Neuronal stem cell (in vitro differentiated cells): ENCODE measurements around the gene RBM20.

Experiments
- DNase-seq: peaks from one replicate; pipeline ENCODE4 v3.0.0-alpha.2; 2013; ENCODE audit warnings: low spot score
- H2AFZ ChIP-seq: one replicate; pipeline ENCODE4 v1.6.1; 2013; ENCODE audit warnings: mild to moderate bottlenecking, low read length, inconsistent platforms
- H2AK5ac ChIP-seq: 2 replicates; pipeline ENCODE4 v1.6.1; 2013; ENCODE audit warnings: low read depth, mild to moderate bottlenecking, inconsistent platforms, low read length, moderate library complexity, mixed read lengths
- H2BK120ac ChIP-seq: 2 replicates; pipeline ENCODE4 v1.6.1; 2013; ENCODE audit warnings: low read depth, mild to moderate bottlenecking, inconsistent platforms, low read length, moderate library complexity, mixed read lengths
- H2BK12ac ChIP-seq: one replicate; pipeline ENCODE4 v1.6.1; 2013; ENCODE audit warnings: low read length, inconsistent platforms
- H2BK15ac ChIP-seq: 2 replicates; pipeline ENCODE4 v1.6.1; 2013; ENCODE audit warnings: mild to moderate bottlenecking, low read length, inconsistent platforms, mixed read lengths
- H2BK5ac ChIP-seq: one replicate; pipeline ENCODE4 v1.6.1; 2013; ENCODE audit warnings: inconsistent platforms, mild to moderate bottlenecking, low read length, moderate library complexity
- H3K14ac ChIP-seq: one replicate; pipeline ENCODE4 v1.6.1; 2013; ENCODE audit warnings: low read length, inconsistent platforms
- H3K18ac ChIP-seq: 2 replicates; pipeline ENCODE4 v1.6.1; 2013; ENCODE audit warnings: low read length, inconsistent platforms
- H3K23ac ChIP-seq: 2 replicates; pipeline ENCODE4 v1.6.1; 2013; ENCODE audit warnings: low read depth, mild to moderate bottlenecking, mixed read lengths, low read length, inconsistent platforms; ENCODE audit not compliant: poor library complexity
- H3K27ac ChIP-seq: replicated peaks from 3 replicates; pipeline ENCODE4 v1.5.1; 2013; ENCODE audit warnings: low read length, inconsistent platforms
- H3K27me3 ChIP-seq, 3 experiments: 2 replicates each; pipeline ENCODE4 v1.6.1; 2013; ENCODE audit warnings: low read length in 3 of 3, mild to moderate bottlenecking in 2 of 3, inconsistent platforms in 1 of 3, low read depth in 1 of 3, mixed read lengths in 1 of 3, moderate library complexity in 1 of 3; ENCODE audit not compliant: control insufficient read depth in 3 of 3, insufficient read depth in 3 of 3
- H3K36me3 ChIP-seq, 2 donors: replicated peaks in 1 of 2; 2 replicates each; pipeline ENCODE4 v1.6.1; 2013; ENCODE audit warnings: low read length in 2 of 2; ENCODE audit not compliant: control insufficient read depth in 2 of 2, insufficient read depth in 2 of 2
- H3K4ac ChIP-seq: 2 replicates; pipeline ENCODE4 v1.6.1; 2013; ENCODE audit warnings: inconsistent platforms, mild to moderate bottlenecking, low read length, moderate library complexity
- H3K4me1 ChIP-seq, 2 donors: 1 replicate in 1 of 2; 2 replicates in 1 of 2; pipeline ENCODE4 v1.6.1; 2013; ENCODE audit warnings: low read length in 2 of 2, low read depth in 1 of 2; ENCODE audit not compliant: control insufficient read depth in 2 of 2, insufficient read depth in 1 of 2
- H3K4me2 ChIP-seq: one replicate; pipeline ENCODE4 v1.6.1; 2013; ENCODE audit warnings: mild to moderate bottlenecking, low read length, inconsistent platforms; ENCODE audit not compliant: insufficient read depth, poor library complexity, severe bottlenecking
- H3K4me3 ChIP-seq, 2 donors: 2 replicates each; pipeline ENCODE4 v1.5.1; 2013; ENCODE audit warnings: low read length in 2 of 2, mild to moderate bottlenecking in 2 of 2, inconsistent platforms in 1 of 2, moderate library complexity in 1 of 2
- H3K79me1 ChIP-seq: one replicate; pipeline ENCODE4 v1.6.1; 2013; ENCODE audit warnings: low read depth, mild to moderate bottlenecking, inconsistent platforms, low read length, moderate library complexity
- H3K9ac ChIP-seq: one replicate; pipeline ENCODE4 v1.6.1; 2013; ENCODE audit warnings: mild to moderate bottlenecking, low read depth, low read length, inconsistent platforms; ENCODE audit not compliant: poor library complexity
- H3K9me3 ChIP-seq, 2 donors: replicated peaks in 1 of 2; 2 replicates each; pipeline versions ENCODE3 to v1.6.1; 2013; ENCODE audit warnings: low read length in 2 of 2, mild to moderate bottlenecking in 2 of 2, inconsistent platforms in 1 of 2, low read depth in 1 of 2, mixed read lengths in 1 of 2, moderate library complexity in 1 of 2; ENCODE audit not compliant: control insufficient read depth in 2 of 2, insufficient read depth in 1 of 2
- H4K8ac ChIP-seq: one replicate; pipeline ENCODE4 v1.6.1; 2013; ENCODE audit warnings: low read depth, mild to moderate bottlenecking, inconsistent platforms, low read length, moderate library complexity
- H4K91ac ChIP-seq: one replicate; pipeline ENCODE4 v1.6.1; 2013; ENCODE audit warnings: low read length, low read depth, mild to moderate bottlenecking, inconsistent platforms; ENCODE audit not compliant: poor library complexity
- WGBS, 2 donors: extraction: QIAGEN DNeasy Blood & Tissue Kit; methylation state at CpG; one replicate each; pipeline ENCODE4 v1.1.7; 2013; ENCODE audit warnings: missing lambda C conversion rate in 2 of 2, mixed read lengths in 1 of 2; ENCODE audit not compliant: insufficient read length in 2 of 2, insufficient replicate concordance in 1 of 2; ENCODE audit errors: extremely low coverage in 2 of 2; 5-methylcytosine and 5-hydroxymethylcytosine counted together

RBM20 gene

GRCh38 chr10:110859973-110860376 is 215.8 kb downstream of the RBM20 start:
- H2BK120ac ChIP-seq: no peak overlapping the region
- no peak overlapping the region for H3K27ac ChIP-seq

GRCh38 chr10:110860576-110861241 is 216.6 kb downstream of the RBM20 start:
- Histone ChIP-seq H2BK15ac (no peak overlapping the region), H2AK5ac (no peak overlapping the region), H3K36me3 (no peaks in the 10 kb centered on the region), H4K91ac (no peak overlapping the region), H2BK120ac (no peak overlapping the region), H2AFZ (peak overlapping the region; percentile 38), H4K8ac (no peak overlapping the region), H2BK12ac (peak overlapping the region; percentile 78), H3K9me3 (peaks cover 0 to 4% of the 10 kb centered on the region in 2 donors), H3K4ac (no peak overlapping the region), H3K9ac (peak overlapping the region; percentile 63), H3K79me1 (no peaks in the 10 kb centered on the region), H3K4me2 (no peak overlapping the region), H3K23ac (no peak overlapping the region), H3K4me1 (peaks cover 13 to 20% of the 10 kb centered on the region in 2 donors), H3K18ac (no peak overlapping the region), H2BK5ac (no peak overlapping the region), H3K27ac (no peak overlapping the region), H3K4me3 (no peak overlapping the region), H3K27me3 (no peaks in the 10 kb centered on the region), H3K14ac (no peak overlapping the region)
- no peak for DNase-seq
- no CpG with 5 or more reads among the region's 7 CpGs for WGBS, 2 donors

More at GRCh38 chr10:110859973-110860376, 215.8 kb downstream of the RBM20 start:
- Histone ChIP-seq H4K8ac (no peak overlapping the region), H3K4me2 (no peak overlapping the region), H3K79me1 (no peaks in the 10 kb centered on the region), H3K4me3 (no peak overlapping the region), H3K4ac (no peak overlapping the region), H3K9ac (no peak overlapping the region), H3K9me3 (peaks cover 0 to 5% of the 10 kb centered on the region in 2 donors), H2AK5ac (no peak overlapping the region), H3K27me3 (no peaks in the 10 kb centered on the region), H2BK5ac (no peak overlapping the region), H2AFZ (no peak overlapping the region), H2BK15ac (no peak overlapping the region), H3K4me1 (peaks cover 8 to 14% of the 10 kb centered on the region in 2 donors), H3K23ac (no peak overlapping the region), H3K36me3 (no peaks in the 10 kb centered on the region), H3K18ac (no peak overlapping the region), H4K91ac (no peak overlapping the region), H2BK12ac (no peak overlapping the region), H3K14ac (no peak overlapping the region)
- DNase-seq: no peak
- WGBS, 2 donors: no CpG with 5 or more reads among the region's 1 CpG

GRCh38 chr10:110861476-110861875 is 217.3 kb downstream of the RBM20 start:
- Histone ChIP-seq H3K36me3 (no peaks in the 10 kb centered on the region), H3K14ac (no peak overlapping the region), H4K91ac (no peak overlapping the region), H2BK15ac (no peak overlapping the region), H3K4me3 (no peak overlapping the region), H2AFZ (no peak overlapping the region), H3K4me1 (peaks cover 13 to 25% of the 10 kb centered on the region in 2 donors), H3K18ac (no peak overlapping the region), H3K27me3 (no peaks in the 10 kb centered on the region), H2BK12ac (no peak overlapping the region), H2AK5ac (no peak overlapping the region), H3K27ac (no peak overlapping the region), H4K8ac (no peak overlapping the region), H3K9ac (no peak overlapping the region), H3K4ac (no peak overlapping the region), H3K9me3 (peaks cover 0 to 3% of the 10 kb centered on the region in 2 donors), H3K4me2 (no peak overlapping the region), H3K23ac (no peak overlapping the region), H2BK5ac (no peak overlapping the region), H3K79me1 (no peaks in the 10 kb centered on the region), H2BK120ac (no peak overlapping the region)
- no CpG with 5 or more reads among the region's 2 CpGs for WGBS, 2 donors
- no peak for DNase-seq

- Histone ChIP-seq H3K23ac (no peak overlapping the region), H3K27me3 (no peaks in the 10 kb centered on the region), H2BK12ac (no peak overlapping the region), H2BK15ac (no peak overlapping the region), H2AFZ (no peak overlapping the region), H3K4me1 (peaks cover 15 to 25% of the 10 kb centered on the region in 2 donors), H3K18ac (no peak overlapping the region), H4K8ac (no peak overlapping the region), H4K91ac (no peak overlapping the region), H3K27ac (no peak overlapping the region), H3K9ac (no peak overlapping the region), H3K4ac (no peak overlapping the region), H2BK120ac (no peak overlapping the region), H2AK5ac (no peak overlapping the region), H3K4me3 (no peak overlapping the region), H3K4me2 (no peak overlapping the region), H3K36me3 (no peaks in the 10 kb centered on the region), H3K79me1 (no peaks in the 10 kb centered on the region), H3K14ac (no peak overlapping the region), H2BK5ac (no peak overlapping the region), H3K9me3 (peaks cover 0 to 2% of the 10 kb centered on the region in 2 donors)
- no peak for DNase-seq
- no CpG with 5 or more reads among the region's 6 CpGs for WGBS, 2 donors
These were observed 218.0 kb downstream of the RBM20 start for GRCh38 chr10:110861930-110862649.
